ENCODE data around the gene PPAT. TPM values are rescaled to one million over a fixed set of nuclear protein-coding genes. Genes with fewer than 3 reads are reported as not detected.

The PPAT gene
- total RNA-seq, 1 donor from 2014 or later: 15.9 TPM

DNA sequence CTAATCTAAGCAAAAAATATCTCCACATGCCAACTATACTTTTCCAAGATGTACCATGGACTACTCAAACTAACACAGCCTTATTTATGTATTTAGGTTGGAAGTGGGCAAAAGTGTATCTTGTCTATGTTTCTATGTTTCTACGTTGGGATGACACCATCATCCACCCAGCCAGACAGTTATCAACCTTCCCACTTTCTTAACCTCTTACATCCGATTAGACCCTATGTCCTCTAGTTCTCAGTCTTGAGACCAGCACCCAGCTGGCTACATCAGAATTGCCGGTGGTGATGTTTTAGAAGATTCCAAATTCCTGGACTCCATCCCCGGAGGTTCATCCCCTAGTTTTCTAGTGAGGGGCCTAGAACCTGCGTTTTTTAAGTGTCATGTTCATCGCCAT lies 47.1 kb downstream of the PPAT start:
- H3K27ac Mint-ChIP-seq (ENCODE audit: unreplicated experiment): peak overlapping the region; percentile 88
- peaks cover 5% of the 10 kb centered on the region for H3K27me3 Mint-ChIP-seq (ENCODE audit: unreplicated experiment)
- no peaks in the 10 kb centered on the region for H3K36me3 Mint-ChIP-seq (ENCODE audit: unreplicated experiment)
- H3K9me3 Mint-ChIP-seq (ENCODE audit: unreplicated experiment): peaks cover 9% of the 10 kb centered on the region
- no peak for DNase-seq
- peaks cover 3% of the 10 kb centered on the region for H3K4me1 Mint-ChIP-seq (ENCODE audit: low read depth, unreplicated experiment)
- peak overlapping the region; percentile 94 for H3K4me3 Mint-ChIP-seq (ENCODE audit: unreplicated experiment)
- TF ChIP-seq, protein P1, sequence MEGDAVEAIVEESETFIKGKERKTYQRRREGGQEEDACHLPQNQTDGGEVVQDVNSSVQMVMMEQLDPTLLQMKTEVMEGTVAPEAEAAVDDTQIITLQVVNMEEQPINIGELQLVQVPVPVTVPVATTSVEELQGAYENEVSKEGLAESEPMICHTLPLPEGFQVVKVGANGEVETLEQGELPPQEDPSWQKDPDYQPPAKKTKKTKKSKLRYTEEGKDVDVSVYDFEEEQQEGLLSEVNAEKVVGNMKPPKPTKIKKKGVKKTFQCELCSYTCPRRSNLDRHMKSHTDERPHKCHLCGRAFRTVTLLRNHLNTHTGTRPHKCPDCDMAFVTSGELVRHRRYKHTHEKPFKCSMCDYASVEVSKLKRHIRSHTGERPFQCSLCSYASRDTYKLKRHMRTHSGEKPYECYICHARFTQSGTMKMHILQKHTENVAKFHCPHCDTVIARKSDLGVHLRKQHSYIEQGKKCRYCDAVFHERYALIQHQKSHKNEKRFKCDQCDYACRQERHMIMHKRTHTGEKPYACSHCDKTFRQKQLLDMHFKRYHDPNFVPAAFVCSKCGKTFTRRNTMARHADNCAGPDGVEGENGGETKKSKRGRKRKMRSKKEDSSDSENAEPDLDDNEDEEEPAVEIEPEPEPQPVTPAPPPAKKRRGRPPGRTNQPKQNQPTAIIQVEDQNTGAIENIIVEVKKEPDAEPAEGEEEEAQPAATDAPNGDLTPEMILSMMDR (IDR thresholded peaks at IDR 0.05; ENCODE audit: partially characterized antibody, unreplicated experiment): no peak

DNA sequence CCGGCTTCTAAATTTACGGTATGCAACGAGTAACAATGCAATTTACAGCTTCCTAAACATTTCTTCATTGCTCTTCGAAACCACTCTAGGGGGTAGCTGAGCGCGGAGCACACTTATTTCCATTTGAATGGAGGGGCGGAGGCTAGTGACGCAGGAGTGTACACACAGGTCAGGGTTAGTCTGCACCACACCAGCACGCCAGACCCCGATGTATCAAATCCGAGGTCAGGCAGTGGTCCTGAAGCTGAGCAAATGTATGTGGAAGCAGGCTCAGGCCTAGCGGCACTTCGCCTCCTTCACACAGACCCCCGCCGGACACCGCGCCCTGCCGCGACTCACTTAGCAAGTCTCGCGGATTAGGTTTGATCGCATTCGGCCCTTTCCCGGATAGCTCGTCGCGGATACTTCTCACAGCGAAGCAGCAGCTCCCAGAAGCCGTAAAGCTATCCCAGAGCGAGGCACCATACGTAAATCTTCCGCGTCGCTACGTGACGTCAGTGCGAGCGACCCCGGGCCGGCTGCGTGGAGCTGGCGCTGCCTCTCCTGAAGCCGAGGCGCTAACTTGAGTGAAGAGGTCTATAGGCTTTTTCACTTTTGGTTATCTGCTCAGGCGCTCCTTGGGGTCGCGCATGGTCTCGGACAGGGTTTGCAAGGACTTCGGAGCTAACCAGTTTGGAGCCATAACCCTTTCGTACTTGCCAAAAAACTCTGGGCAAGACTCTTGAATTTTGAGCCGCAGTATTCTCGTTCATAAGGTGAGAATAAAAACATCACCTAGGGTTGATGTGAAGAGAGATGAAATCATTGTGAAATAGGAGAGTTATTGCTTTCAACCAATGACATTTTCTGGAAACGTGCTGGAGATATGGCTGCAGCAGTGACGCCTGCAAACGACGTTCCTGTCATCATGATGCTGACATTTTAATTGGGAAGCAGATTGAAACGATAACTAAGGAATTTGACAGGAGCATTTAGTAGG lies 48.1 kb downstream of the PPAT start, which contains the start of gene AASDH:
Gene AASDH (minus strand): TSS at position 469 of the 979 bp plus-strand sequence. CDS start 3,192 bp downstream, outside the sequence.
- H3K27me3 Mint-ChIP-seq (ENCODE audit: unreplicated experiment): peaks cover 5% of the 10 kb centered on the region
- H3K36me3 Mint-ChIP-seq (ENCODE audit: unreplicated experiment): no peaks in the 10 kb centered on the region
- H3K4me3 Mint-ChIP-seq (ENCODE audit: unreplicated experiment): peak within 1 kb of the TSS; percentile 94
- peaks cover 3% of the 10 kb centered on the region for H3K4me1 Mint-ChIP-seq (ENCODE audit: low read depth, unreplicated experiment)
- DNase-seq: peak; percentile 96
- H3K27ac Mint-ChIP-seq (ENCODE audit: unreplicated experiment): peak within 1 kb of the TSS; percentile 88
- H3K9me3 Mint-ChIP-seq (ENCODE audit: unreplicated experiment): peaks cover 9% of the 10 kb centered on the region
- TF ChIP-seq, protein P1 (IDR thresholded peaks at IDR 0.05; ENCODE audit: partially characterized antibody, unreplicated experiment): no peak

DNA sequence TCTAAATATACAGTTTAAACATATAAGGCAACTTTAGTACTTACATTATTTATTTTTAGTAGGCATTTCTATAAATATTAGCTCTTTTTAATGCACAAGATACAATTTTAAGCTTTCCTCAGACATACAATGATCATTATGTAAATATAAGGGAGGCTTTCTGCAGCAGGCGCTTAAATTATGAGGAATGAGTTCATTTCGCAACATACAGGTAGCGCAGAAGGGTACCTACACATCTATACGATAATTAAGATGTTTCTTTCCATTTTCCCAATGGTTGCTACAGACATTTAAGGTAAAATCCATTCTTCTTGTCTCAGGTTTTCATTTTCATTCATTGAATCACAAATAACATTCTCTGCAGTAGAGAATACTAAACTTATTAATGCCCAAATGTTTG lies 49.3 kb downstream of the PPAT start:
- H3K4me3 Mint-ChIP-seq (ENCODE audit: unreplicated experiment): peak overlapping the region; percentile 57
- DNase-seq: no peak

DNA sequence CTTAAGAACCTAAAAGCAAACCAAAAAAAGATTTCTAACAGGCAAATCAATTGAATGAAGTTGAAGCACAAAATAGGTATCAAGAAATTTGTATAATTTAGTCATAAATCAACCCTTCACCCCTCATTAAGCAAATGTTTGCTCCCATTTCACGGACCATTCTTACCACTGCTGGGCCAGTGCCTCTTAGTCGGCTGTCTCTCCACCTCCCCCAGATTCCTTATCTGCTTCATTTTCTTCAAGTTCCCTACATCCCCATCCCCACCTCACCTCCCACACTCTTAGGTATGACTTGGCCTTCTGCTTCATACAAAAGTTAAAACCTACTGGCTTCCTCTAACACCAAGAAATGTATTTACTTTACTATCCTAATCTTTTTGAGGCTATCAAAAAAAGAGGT lies 60.0 kb downstream of the PPAT start:
- TF ChIP-seq, protein P1 (IDR thresholded peaks at IDR 0.05; ENCODE audit: partially characterized antibody, unreplicated experiment): no peak
- H3K27ac Mint-ChIP-seq (ENCODE audit: unreplicated experiment): no peak overlapping the region
- H3K36me3 Mint-ChIP-seq (ENCODE audit: unreplicated experiment): no peaks in the 10 kb centered on the region

More for the DNA sequence above, 49.3 kb downstream of the PPAT start:
- TF ChIP-seq, protein P1 (IDR thresholded peaks at IDR 0.05; ENCODE audit: partially characterized antibody, unreplicated experiment): no peak
- peaks cover 3% of the 10 kb centered on the region for H3K4me1 Mint-ChIP-seq (ENCODE audit: low read depth, unreplicated experiment)
- H3K9me3 Mint-ChIP-seq (ENCODE audit: unreplicated experiment): peaks cover 9% of the 10 kb centered on the region
- H3K36me3 Mint-ChIP-seq (ENCODE audit: unreplicated experiment): no peaks in the 10 kb centered on the region
- peaks cover 5% of the 10 kb centered on the region for H3K27me3 Mint-ChIP-seq (ENCODE audit: unreplicated experiment)
- no peak overlapping the region for H3K27ac Mint-ChIP-seq (ENCODE audit: unreplicated experiment)

DNA sequence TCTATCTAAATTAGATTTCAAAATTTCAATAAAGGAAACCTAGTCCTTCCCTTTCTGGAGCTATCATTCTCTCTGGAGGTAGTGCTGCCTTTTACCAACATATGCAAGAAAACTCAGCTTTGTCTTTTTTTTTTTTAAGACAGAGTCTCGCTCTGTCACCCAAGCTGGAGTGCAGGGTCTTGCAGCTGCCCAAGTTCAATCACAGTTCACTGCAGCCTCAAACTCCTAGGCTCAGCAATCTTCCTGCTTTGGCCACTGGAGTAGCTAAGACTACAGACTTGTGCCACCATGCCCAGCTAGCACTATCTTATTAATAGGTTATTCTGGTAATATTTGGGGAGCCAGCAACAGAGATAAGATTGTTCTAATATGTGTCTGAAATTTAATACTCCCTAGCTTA lies 60.5 kb downstream of the PPAT start:
- H3K4me3 Mint-ChIP-seq (ENCODE audit: unreplicated experiment): no peak overlapping the region
- no peaks in the 10 kb centered on the region for H3K36me3 Mint-ChIP-seq (ENCODE audit: unreplicated experiment)
- peaks cover 4% of the 10 kb centered on the region for H3K4me1 Mint-ChIP-seq (ENCODE audit: low read depth, unreplicated experiment)
- no peak for DNase-seq
- TF ChIP-seq, protein P1 (IDR thresholded peaks at IDR 0.05; ENCODE audit: partially characterized antibody, unreplicated experiment): no peak
- H3K27me3 Mint-ChIP-seq (ENCODE audit: unreplicated experiment): no peaks in the 10 kb centered on the region
- no peaks in the 10 kb centered on the region for H3K9me3 Mint-ChIP-seq (ENCODE audit: unreplicated experiment)
- H3K27ac Mint-ChIP-seq (ENCODE audit: unreplicated experiment): no peak overlapping the region

More for the DNA sequence above, 60.0 kb downstream of the PPAT start:
- Mint-ChIP-seq H3K4me3 (ENCODE audit: unreplicated experiment) (no peak overlapping the region), H3K9me3 (ENCODE audit: unreplicated experiment) (no peaks in the 10 kb centered on the region), H3K27me3 (ENCODE audit: unreplicated experiment) (no peaks in the 10 kb centered on the region), H3K4me1 (ENCODE audit: low read depth, unreplicated experiment) (peaks cover 4% of the 10 kb centered on the region)
- DNase-seq: no peak
